Brain pericyte (primary cell): ENCODE measurements around the gene PRIMA1.

Source experiments
- DNase-seq: peaks from one replicate; pipeline ENCODE4 v3.0.0-alpha.2; 2012; ENCODE audit warnings: low read depth, low spot score

Gene PRIMA1

GRCh38 chr14:93712838-93713724 lies 75.2 kb downstream of the PRIMA1 start:
- DNase-seq = no peak

DNA sequence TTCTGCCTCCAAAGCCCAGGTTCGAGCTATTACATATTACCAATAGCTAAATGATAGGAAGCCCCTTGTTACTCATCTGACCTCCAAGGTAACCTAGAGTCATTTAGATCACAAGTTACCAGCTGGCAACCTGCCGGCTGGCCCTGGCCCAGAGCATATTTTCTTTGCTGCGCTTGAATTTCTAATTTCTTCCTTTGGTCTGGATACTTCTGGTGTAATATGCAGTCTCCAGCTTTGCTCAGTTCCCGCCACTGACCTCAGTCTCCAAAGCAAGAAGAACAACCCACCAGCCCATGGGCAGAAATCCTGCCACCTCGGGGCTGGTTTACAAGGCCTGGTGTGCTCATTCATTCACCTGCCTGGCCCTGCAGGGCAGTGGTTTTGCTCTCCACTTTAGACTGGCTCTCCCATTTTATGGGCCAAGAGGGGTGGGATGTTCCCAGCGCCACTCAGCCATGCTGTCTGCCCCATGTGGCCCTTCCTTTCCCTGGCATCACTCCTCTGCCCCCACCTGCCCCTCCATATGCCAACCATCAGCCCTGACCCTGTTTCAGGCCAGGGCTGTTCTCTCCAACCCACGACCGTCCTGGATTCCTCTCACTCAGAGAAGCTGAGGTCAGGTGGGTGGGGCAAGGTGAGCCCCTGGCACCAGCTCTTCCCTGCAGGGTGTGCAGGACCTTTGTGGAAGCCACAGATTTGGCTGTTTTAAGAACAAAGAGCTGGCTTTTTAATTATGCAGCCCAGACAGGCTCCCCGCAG lies 76.0 kb downstream of the PRIMA1 start:
- DNase-seq = no peak

GRCh38 chr14:93709249-93709648 lies 79.0 kb downstream of the PRIMA1 start:
- no peak for DNase-seq

GRCh38 chr14:93708800-93709199 lies 79.5 kb downstream of the PRIMA1 start:
- DNase-seq = no peak

DNA sequence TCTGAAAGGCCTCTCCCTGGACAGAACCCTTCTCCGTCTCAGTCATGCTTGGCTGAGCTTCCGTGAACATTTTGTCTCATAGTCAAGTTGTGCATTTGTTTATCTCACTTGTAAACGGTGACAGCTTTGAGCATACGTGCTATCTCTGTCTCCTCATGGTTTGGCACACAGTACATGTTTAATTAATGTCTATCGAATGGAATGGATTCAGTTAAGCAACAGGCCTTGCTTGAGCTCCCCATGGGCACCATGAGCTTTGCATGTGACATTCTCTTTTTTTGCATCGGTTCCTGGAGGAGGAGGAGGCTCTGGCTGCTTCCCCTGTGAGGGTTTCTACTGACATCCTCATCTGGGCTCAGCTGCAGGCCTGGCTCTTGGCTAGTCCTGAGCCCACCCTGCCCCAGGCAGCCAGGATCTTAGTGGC lies 80.0 kb downstream of the PRIMA1 start:
- DNase-seq = no peak

DNA sequence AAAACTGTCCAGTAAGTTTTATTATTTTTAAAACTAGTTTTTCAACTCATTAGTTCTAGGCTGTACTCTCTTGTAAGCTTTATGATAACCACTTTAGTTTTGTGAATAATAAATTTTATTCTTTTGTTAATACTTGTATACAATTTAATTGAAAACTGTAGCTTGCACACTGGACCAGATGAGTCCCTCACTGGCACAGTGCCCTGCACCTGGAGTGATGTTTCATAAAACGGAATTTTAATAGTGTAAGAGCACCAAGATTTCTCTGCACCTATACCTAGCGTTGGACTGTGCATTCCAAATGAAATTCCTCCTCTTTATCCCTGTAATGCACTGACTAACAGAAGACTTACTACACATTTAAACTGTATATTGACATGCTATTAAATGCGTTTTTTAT lies 80.8 kb downstream of the PRIMA1 start:
- no peak for DNase-seq

- no peak for DNase-seq
Measured at GRCh38 chr14:93706360-93706955, 81.8 kb downstream of the PRIMA1 start.

DNA sequence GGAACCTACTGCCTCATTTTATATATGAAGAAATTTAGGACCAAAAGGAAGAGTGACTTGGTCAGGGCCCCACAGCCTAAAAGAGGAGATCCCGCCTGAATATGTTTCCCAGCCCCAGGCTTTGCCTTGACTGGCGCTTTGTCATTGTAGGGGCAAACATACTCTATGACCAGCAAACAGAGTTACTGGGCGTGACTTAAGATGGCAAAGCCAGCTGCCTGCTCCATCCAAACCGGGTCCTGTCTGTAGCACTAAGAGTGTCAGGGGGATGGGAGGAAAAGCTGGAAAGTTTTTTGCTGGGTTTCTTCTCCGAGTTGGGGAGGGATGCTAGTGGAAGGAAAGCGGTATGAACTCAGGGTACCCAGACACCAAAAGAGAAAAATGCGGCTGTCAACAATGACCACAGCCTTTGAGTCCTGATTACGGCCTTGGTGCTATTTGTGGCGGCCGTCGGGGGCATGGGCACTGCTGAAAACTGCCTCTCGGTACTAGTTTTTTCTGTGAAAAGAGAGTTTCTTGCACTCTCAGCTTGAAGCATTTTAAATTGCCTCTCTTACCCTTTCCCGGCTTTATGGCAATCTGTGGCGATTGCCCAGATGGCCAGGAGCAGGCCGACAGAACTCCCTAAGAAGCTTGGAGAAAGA lies 82.7 kb downstream of the PRIMA1 start:
- DNase-seq = no peak

- DNase-seq = no peak
Measured at GRCh38 chr14:93703941-93704340, 84.3 kb downstream of the PRIMA1 start.

GRCh38 chr14:93702946-93703345 lies 85.3 kb downstream of the PRIMA1 start:
- no peak for DNase-seq

- no peak for DNase-seq
Measured at GRCh38 chr14:93701562-93701961, 86.7 kb downstream of the PRIMA1 start.

- DNase-seq = no peak
Measured at GRCh38 chr14:93700928-93701327, 87.4 kb downstream of the PRIMA1 start.

DNA sequence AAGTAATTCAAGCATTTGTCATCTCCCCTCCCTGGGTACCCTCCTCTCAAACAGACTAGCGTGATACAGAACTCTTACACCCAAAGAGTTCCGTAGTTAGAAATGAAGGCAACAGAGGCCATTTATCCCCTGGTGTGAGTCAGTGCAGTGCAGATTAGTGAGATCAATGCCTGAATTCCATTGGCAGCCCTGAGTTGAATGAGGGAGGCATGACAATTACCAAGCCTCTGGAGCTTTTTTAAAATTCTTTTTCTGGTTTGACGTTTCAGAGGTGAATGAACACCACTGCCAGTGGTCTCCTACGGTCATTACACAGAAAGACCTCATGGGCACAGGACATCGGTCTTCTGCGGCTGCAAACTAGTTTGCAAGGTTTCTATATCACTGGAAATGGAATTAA lies 94.4 kb downstream of the PRIMA1 start:
- no peak for DNase-seq

GRCh38 chr14:93691042-93691780 lies 97.1 kb downstream of the PRIMA1 start:
- no peak for DNase-seq

GRCh38 chr14:93690146-93690545 lies 98.1 kb downstream of the PRIMA1 start:
- DNase-seq = no peak

- no peak for DNase-seq
Measured at GRCh38 chr14:93688820-93689219, 99.5 kb downstream of the PRIMA1 start.

DNA sequence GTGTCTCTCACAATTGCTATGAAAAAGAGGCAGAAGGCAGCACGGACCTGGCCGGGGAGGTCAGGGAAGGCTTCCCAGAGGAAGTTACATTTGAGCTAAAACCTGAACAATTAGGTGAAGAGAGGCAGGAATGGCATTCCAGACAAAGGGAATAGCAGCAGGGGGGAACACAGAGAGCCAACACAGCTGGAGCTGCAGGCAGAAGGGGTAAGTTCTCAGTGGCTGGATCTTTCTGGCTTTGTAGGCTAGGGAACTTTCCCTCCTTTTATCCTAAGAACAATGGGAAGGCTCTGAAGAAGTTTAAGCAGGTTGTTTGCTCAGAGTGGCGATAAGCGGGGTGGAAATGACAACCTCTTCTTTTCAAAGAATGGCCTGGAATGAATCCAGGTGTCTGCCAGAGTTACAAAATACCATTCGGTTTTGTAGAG lies 100.0 kb downstream of the PRIMA1 start:
- no peak for DNase-seq

- no peak for DNase-seq
Measured at GRCh38 chr14:93686268-93686667, 102.0 kb downstream of the PRIMA1 start.

GRCh38 chr14:93685121-93685895 lies 103.0 kb downstream of the PRIMA1 start:
- no peak for DNase-seq

DNA sequence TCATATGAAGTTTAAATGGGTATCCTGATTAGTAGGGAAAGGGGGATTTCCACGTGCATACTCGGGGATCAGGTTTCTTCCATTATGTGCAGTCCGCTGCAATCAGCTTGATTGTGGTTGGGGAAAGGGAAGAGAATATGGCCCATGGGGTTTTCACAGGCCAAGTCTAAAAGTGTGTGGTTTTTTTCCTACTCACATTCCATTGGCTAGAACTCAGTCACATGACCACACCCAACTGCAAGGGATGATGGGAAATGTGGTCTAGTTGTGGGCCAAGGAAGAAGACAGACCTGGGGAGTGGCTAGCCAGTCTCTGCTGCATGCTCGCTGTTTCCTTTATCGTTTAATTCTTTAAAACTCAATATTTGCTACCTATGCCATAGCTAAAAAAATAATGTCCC lies 105.1 kb downstream of the PRIMA1 start:
- no peak for DNase-seq
